GM23248 (cell line): ENCODE results near the gene ACOT13.

Experiments used
- EZH2 ChIP-seq: fragments of 200-600 bp; sonication (generic); IDR thresholded peaks from 2 replicates; pipeline ENCODE4 v1.6.1; 2018; ENCODE audit warnings: antibody characterized with exemption, mild to moderate bottlenecking; ENCODE audit not compliant: insufficient read depth, poor library complexity, severe bottlenecking
- EZH2phosphoT487 ChIP-seq: fragments of 200-600 bp; sonication (generic); IDR thresholded peaks from 2 replicates; pipeline ENCODE4 v1.6.1; 2018; ENCODE audit warnings: antibody characterized with exemption, moderate library complexity, mild to moderate bottlenecking, low read depth; ENCODE audit not compliant: insufficient read depth

- TF ChIP-seq EZH2 = no peak
- no peak for TF ChIP-seq EZH2phosphoT487
These were observed 16.5 kb upstream of the ACOT13 start for GRCh38 chr6:24650365-24650764.
